OCI-LY7 (cell line): ENCODE measurements around the gene CYP46A1. TPM values are rescaled to one million over a fixed set of nuclear protein-coding genes. Genes with fewer than 3 reads are reported as not detected.

Source experiments
- BruUV-seq: library from RNA; stranded (reverse); fragments of 400-500 nt; replicated peaks from 2 replicates; lab custom pipeline; 2021; lab: Mats Ljungman, UMichigan
- CTCF ChIA-PET: fragments of 300-600 bp; sonication (Branson Sonifier 250); formaldehyde crosslinking; loops from one replicate; lab custom pipeline; 2022; ENCODE audit warnings: antibody characterized with exemption; ENCODE audit not compliant: unreplicated experiment; lab: Charles Lee
- POLR2A ChIA-PET: fragments of 300-600 bp; sonication (Branson Sonifier 250); formaldehyde crosslinking; loops from one replicate; lab custom pipeline; 2022; ENCODE audit warnings: antibody characterized with exemption; lab: Charles Lee
- DNase-seq: peaks from one replicate; pipeline ENCODE4 v3.0.0-alpha.2; 2015; ENCODE audit warnings: low spot score
- H2AFZ ChIP-seq: fragments of 200-600 bp; sonication (generic), shearing (Covaris generic); 2 replicates; pipeline ENCODE4 v1.6.1; 2014; ENCODE audit warnings: mild to moderate bottlenecking, antibody characterized with exemption, low read length, moderate library complexity
- H3K27ac ChIP-seq: fragments of 200-600 bp; sonication (generic); 2 replicates; pipeline ENCODE4 v1.5.1; 2014; ENCODE audit warnings: mixed run types, low read depth, mild to moderate bottlenecking, moderate library complexity, low read length, inconsistent platforms; ENCODE audit not compliant: poor library complexity, severe bottlenecking
- H3K36me3 ChIP-seq: fragments of 200-600 bp; sonication (generic); 2 replicates; pipeline ENCODE4 v1.6.1; 2014; ENCODE audit warnings: mild to moderate bottlenecking, antibody characterized with exemption, low read length, moderate library complexity, mixed read lengths; ENCODE audit not compliant: insufficient read depth
- H3K4me1 ChIP-seq: fragments of 200-600 bp; sonication (generic); 2 replicates; pipeline ENCODE4 v1.5.1; 2014; ENCODE audit warnings: mild to moderate bottlenecking, low read length; ENCODE audit not compliant: insufficient read depth, poor library complexity, severe bottlenecking
- H3K4me2 ChIP-seq: fragments of 200-600 bp; sonication (generic); 2 replicates; pipeline ENCODE4 v1.6.1; 2014; ENCODE audit warnings: mild to moderate bottlenecking, low read length
- H3K4me3 ChIP-seq: fragments of 200-600 bp; sonication (generic); 2 replicates; pipeline ENCODE4 v1.5.1; 2014; ENCODE audit warnings: mild to moderate bottlenecking, low read depth, low read length; ENCODE audit not compliant: poor library complexity, severe bottlenecking
- H3K79me2 ChIP-seq: fragments of 200-600 bp; sonication (generic); 2 replicates; pipeline ENCODE4 v1.6.1; 2016; ENCODE audit warnings: low read depth, mild to moderate bottlenecking, low read length, moderate library complexity, mixed read lengths; ENCODE audit not compliant: insufficient read depth
- H3K9me2 ChIP-seq: fragments of 200-600 bp; sonication (generic); 2 replicates; pipeline ENCODE4 v1.6.1; 2016; ENCODE audit warnings: mild to moderate bottlenecking, low read length, mixed read lengths; ENCODE audit not compliant: insufficient read depth
- H3K9me3 ChIP-seq: fragments of 200-600 bp; sonication (generic); 2 replicates; pipeline ENCODE4 v1.6.1; 2014; ENCODE audit warnings: mild to moderate bottlenecking, mixed run types, low read length, mixed read lengths
- H4K20me1 ChIP-seq: fragments of 200-600 bp; sonication (generic); 2 replicates; pipeline ENCODE4 v1.6.1; 2014; ENCODE audit warnings: mild to moderate bottlenecking, antibody characterized with exemption, low read length, moderate library complexity, mixed read lengths; ENCODE audit not compliant: insufficient read depth
- CTCF ChIP-seq: fragments of 200-600 bp; sonication (generic); conservative IDR thresholded peaks from 2 replicates; pipeline ENCODE4 v1.5.1; 2014; ENCODE audit warnings: mild to moderate bottlenecking, antibody characterized with exemption, low read length, moderate library complexity, mixed read lengths
- EZH2phosphoT487 ChIP-seq: fragments of 200-600 bp; sonication (generic); IDR thresholded peaks from 2 replicates; pipeline ENCODE4 v1.6.1; 2018; ENCODE audit warnings: low read depth, borderline replicate concordance, mild to moderate bottlenecking, mixed run types, antibody characterized with exemption, low read length, moderate library complexity, mixed read lengths
- intact Hi-C: fragments of 100-400 bp; cut with micrococcal nuclease; formaldehyde crosslinking; loops from one replicate; pipeline ENCODE4 v1.10.0; 2022; ENCODE audit not compliant: unreplicated experiment
- total RNA-seq, 2 experiments: library from RNA; depleted of rRNA in 1 of 2; stranded (reverse); fragments of >200 nt in 1 of 2; shearing (Covaris generic) in 1 of 2; gene quantifications; 2 replicates each; pipeline ENCODE4 v1.2.3, GENCODE V29; 2014 to 2022

CYP46A1 gene
- total RNA-seq, 2 experiments from 2014 or later = 4.1 to 10.8 TPM

GRCh38 chr14:99679111-99679510 is 5.0 kb upstream of the CYP46A1 start:
- CTCF ChIA-PET = no interaction called here

GRCh38 chr14:99679543-99679942 is 4.6 kb upstream of the CYP46A1 start:
- Histone ChIP-seq H3K9me3 (peaks cover 13% of the 10 kb centered on the region), H3K4me2 (no peak overlapping the region), H3K4me1 (peaks cover 4% of the 10 kb centered on the region), H2AFZ (no peak overlapping the region), H3K79me2 (no peaks in the 10 kb centered on the region), H4K20me1 (no peaks in the 10 kb centered on the region), H3K4me3 (no peak overlapping the region), H3K9me2 (no peaks in the 10 kb centered on the region), H3K27ac (no peak overlapping the region), H3K36me3 (no peaks in the 10 kb centered on the region)
- ChIA-PET POLR2A (interaction anchor here (1.0 kb wide), 1 partner anchor 12 kb away, joined by 3 read pairs; no protein-coding TSS in a partner anchor), CTCF (interaction anchor here (1.1 kb wide), 1 partner anchor 44 kb away, joined by 4 read pairs; no protein-coding TSS in a partner anchor)
- intact Hi-C loops = no loop called here
- DNase-seq = no peak
- no peak for TF ChIP-seq EZH2phosphoT487
- TF ChIP-seq CTCF = no peak
- no TSS peak for BruUV-seq

More at GRCh38 chr14:99679111-99679510, 5.0 kb upstream of the CYP46A1 start:
- no peak overlapping the region for H3K27ac ChIP-seq
- H3K4me2 ChIP-seq = no peak overlapping the region
- DNase-seq = no peak
- peaks cover 3% of the 10 kb centered on the region for H3K4me1 ChIP-seq
- H4K20me1 ChIP-seq = no peaks in the 10 kb centered on the region
- no peak overlapping the region for H3K4me3 ChIP-seq
- TF ChIP-seq CTCF = no peak
- TF ChIP-seq EZH2phosphoT487 = no peak
- no TSS peak for BruUV-seq
- peaks cover 13% of the 10 kb centered on the region for H3K9me3 ChIP-seq
- H3K36me3 ChIP-seq = no peaks in the 10 kb centered on the region
- no peaks in the 10 kb centered on the region for H3K9me2 ChIP-seq
- H3K79me2 ChIP-seq = no peaks in the 10 kb centered on the region
- H2AFZ ChIP-seq = no peak overlapping the region
- POLR2A ChIA-PET = interaction anchor here (1.0 kb wide), 1 partner anchor 12 kb away, joined by 3 read pairs; no protein-coding TSS in a partner anchor
- intact Hi-C loops = no loop called here

- intact Hi-C loops = loop anchor here (5.0 kb wide), 1 partner anchor 387 kb away; the partner anchor contains the start of gene EVL
Observed at GRCh38 chr14:99679996-99680395, 4.1 kb upstream of the CYP46A1 start.

More at GRCh38 chr14:99679996-99680395, 4.1 kb upstream of the CYP46A1 start:
- H3K9me2 ChIP-seq = no peaks in the 10 kb centered on the region
- BruUV-seq = no TSS peak
- H3K27ac ChIP-seq = no peak overlapping the region
- DNase-seq = no peak
- no peak overlapping the region for H3K4me3 ChIP-seq
- ChIA-PET POLR2A (interaction anchor here (1.0 kb wide), 1 partner anchor 12 kb away, joined by 3 read pairs; no protein-coding TSS in a partner anchor), CTCF (interaction anchor here (1.1 kb wide), 1 partner anchor 44 kb away, joined by 4 read pairs; no protein-coding TSS in a partner anchor)
- H4K20me1 ChIP-seq = no peaks in the 10 kb centered on the region
- H3K79me2 ChIP-seq = no peaks in the 10 kb centered on the region
- H3K36me3 ChIP-seq = no peaks in the 10 kb centered on the region
- H3K9me3 ChIP-seq = peaks cover 13% of the 10 kb centered on the region
- peaks cover 9% of the 10 kb centered on the region for H3K4me1 ChIP-seq
- TF ChIP-seq EZH2phosphoT487 (no peak), CTCF (no peak)
- H2AFZ ChIP-seq = no peak overlapping the region
- no peak overlapping the region for H3K4me2 ChIP-seq
